GM12878 (cell line): ENCODE measurements around the gene MAP4K5. TPM values are rescaled to one million over a fixed set of nuclear protein-coding genes. Genes with fewer than 3 reads are reported as not detected.

Experiments used
- ATAC-seq: fragments of 200-7000 bp; cut with Tn5 transposase; 3 replicates; pipeline ENCODE4 v1.9.1; 2020; ENCODE audit warnings: mild to moderate bottlenecking, moderate library complexity
- BruUV-seq: library from RNA; stranded (reverse); fragments of 400-500 nt; replicated peaks from 2 replicates; lab custom pipeline; 2021; lab: Mats Ljungman, UMichigan
- CTCF ChIA-PET: fragments of 300-600 bp; sonication (Branson Sonifier 250); formaldehyde crosslinking; extraction: SDS; loops from one replicate; lab custom pipeline; 2021; ENCODE audit warnings: inconsistent platforms; lab: Yijun Ruan, JAX
- POLR2A ChIA-PET: fragments of 350-600 bp; formaldehyde crosslinking; extraction: SDS; loops from one replicate; lab custom pipeline; 2021; ENCODE audit warnings: inconsistent platforms; lab: Charles Lee
- RAD21 ChIA-PET: fragments of 300-600 bp; sonication (Branson Sonifier 250); formaldehyde crosslinking; loops from one replicate; lab custom pipeline; 2023; ENCODE audit warnings: antibody characterized with exemption; ENCODE audit not compliant: unreplicated experiment; lab: Charles Lee
- SMC1A ChIA-PET: fragments of 300-600 bp; sonication (Branson Sonifier 250); formaldehyde crosslinking; loops from one replicate; lab custom pipeline; 2023; ENCODE audit not compliant: unreplicated experiment, uncharacterized antibody; lab: Charles Lee
- DNase-seq: peaks from one replicate; pipeline ENCODE4 v3.0.0-alpha.2; 2011; ENCODE audit warnings: low read depth, low spot score
- FAIRE-seq: peaks from 3 replicates; lab custom pipeline; 2011; peaks lifted over from hg19 to GRCh38; lab: Jason Lieb, UNC
- H2AFZ ChIP-seq: 2 replicates; pipeline ENCODE4 v1.6.0; 2011; ENCODE audit warnings: low read depth, low read length, control low read depth; ENCODE audit not compliant: control insufficient read depth
- H3K27ac ChIP-seq: 2 replicates; pipeline ENCODE4 v1.5.1; 2011; ENCODE audit warnings: control low read depth; ENCODE audit not compliant: control insufficient read depth, insufficient read depth
- H3K27me3 ChIP-seq, 2 experiments: replicated peaks in 1 of 2; 2 replicates each; pipeline versions ENCODE4 v1.6.0 to v1.6.1; 2011; ENCODE audit warnings: low read length in 1 of 2; ENCODE audit not compliant: control insufficient read depth in 2 of 2, insufficient read depth in 2 of 2
- H3K36me3 ChIP-seq, 2 experiments: 2 replicates each; pipeline ENCODE4 v1.5.1; 2011; ENCODE audit warnings: low read length in 1 of 2; ENCODE audit not compliant: control insufficient read depth in 2 of 2, insufficient read depth in 2 of 2
- H3K4me1 ChIP-seq: 2 replicates; pipeline ENCODE4 v1.6.1; 2011; ENCODE audit warnings: mild to moderate bottlenecking, low read length, moderate library complexity, mixed read lengths; ENCODE audit not compliant: control insufficient read depth, insufficient read depth
- H3K4me2 ChIP-seq: 2 replicates; pipeline ENCODE4 v1.6.0; 2011; ENCODE audit warnings: control low read depth; ENCODE audit not compliant: control insufficient read depth, insufficient read depth
- H3K4me3 ChIP-seq: fragments of 200-600 bp; sonication (generic); 2 replicates; pipeline ENCODE4 v1.5.1; 2016
- H3K79me2 ChIP-seq: 2 replicates; pipeline ENCODE4 v1.6.0; 2011; ENCODE audit warnings: low read length; ENCODE audit not compliant: control insufficient read depth, insufficient read depth
- H3K9ac ChIP-seq: 2 replicates; pipeline ENCODE4 v1.8.0; 2011; ENCODE audit warnings: low read length, control low read depth, mixed read lengths; ENCODE audit not compliant: control insufficient read depth, insufficient read depth
- H3K9me3 ChIP-seq: replicated peaks from 3 replicates; pipeline ENCODE4 v1.5.1; 2011; ENCODE audit warnings: mild to moderate bottlenecking, low read length; ENCODE audit not compliant: control insufficient read depth, insufficient read depth
- H4K20me1 ChIP-seq: 2 replicates; pipeline ENCODE4 v1.6.0; 2011; ENCODE audit not compliant: control insufficient read depth, insufficient read depth
- BCLAF1 ChIP-seq: fragments of 450-650 bp; IDR thresholded peaks from 2 replicates; pipeline ENCODE4 v1.6.1; 2017; ENCODE audit warnings: antibody characterized with exemption, mild to moderate bottlenecking, moderate library complexity
- CHD2 ChIP-seq: IDR thresholded peaks from 2 replicates; pipeline ENCODE4 v1.6.1; 2011; ENCODE audit warnings: low read depth, low read length, improper control_type of control experiment, borderline replicate concordance
- ESRRA ChIP-seq: IDR thresholded peaks from 2 replicates; pipeline ENCODE4 v1.6.1; 2012; ENCODE audit warnings: mild to moderate bottlenecking, low read length, improper control_type of control experiment
- HCFC1 ChIP-seq: fragments of 150-350 bp; IDR thresholded peaks from 2 replicates; pipeline ENCODE4 v1.6.1; 2014; ENCODE audit warnings: low read length
- NR2F1 ChIP-seq: fragments of 450-650 bp; conservative IDR thresholded peaks from 2 replicates; pipeline ENCODE4 v1.6.1; 2017; ENCODE audit warnings: mild to moderate bottlenecking
- PKNOX1 ChIP-seq: fragments of 450-650 bp; IDR thresholded peaks from 2 replicates; pipeline ENCODE4 v1.6.1; 2016; ENCODE audit warnings: mild to moderate bottlenecking
- POLR2A ChIP-seq: IDR thresholded peaks from 2 replicates; pipeline ENCODE4 v1.6.1; 2011; ENCODE audit warnings: low read depth, mild to moderate bottlenecking, low read length
- TAF1 ChIP-seq: IDR thresholded peaks from 2 replicates; pipeline ENCODE4 v1.6.1; 2011; ENCODE audit warnings: mild to moderate bottlenecking, low read depth, low read length, borderline replicate concordance
- TBL1XR1 ChIP-seq: IDR thresholded peaks from 2 replicates; pipeline ENCODE4 v1.6.1; 2012; ENCODE audit warnings: low read depth, low read length, improper control_type of control experiment
- TCF12 ChIP-seq: IDR thresholded peaks from 2 replicates; pipeline ENCODE4 v1.6.1; 2011; ENCODE audit warnings: low read depth, mild to moderate bottlenecking, low read length
- USF2 ChIP-seq: IDR thresholded peaks from 2 replicates; pipeline ENCODE4 v1.6.1; 2011; ENCODE audit warnings: low read depth, low read length, improper control_type of control experiment, borderline replicate concordance
- ZZZ3 ChIP-seq: IDR thresholded peaks from 2 replicates; pipeline ENCODE4 v1.6.1; 2011; ENCODE audit warnings: low read depth; ENCODE audit not compliant: control insufficient read depth, insufficient read length
- WGBS: methylation state at CpG from one replicate; pipeline ENCODE4 v1.1.6; 2016; ENCODE audit warnings: low lambda C conversion rate; ENCODE audit not compliant: insufficient replicate concordance, insufficient coverage; ENCODE audit errors: missing lambda C conversion rate; 5-methylcytosine and 5-hydroxymethylcytosine counted together
- in situ Hi-C: fragments of 300-500 bp; cut with MboI; formaldehyde crosslinking; loops from 9 replicates; pipeline ENCODE4 v1.14.3; 2018; ENCODE audit warnings: mixed read lengths
- intact Hi-C: fragments of 100-400 bp; cut with micrococcal nuclease; formaldehyde crosslinking; loops from one replicate; pipeline ENCODE4 v1.14.2; 2022; ENCODE audit not compliant: unreplicated experiment
- polyA plus RNA-seq, 11 experiments: library from polyadenylated mRNA; depleted of rRNA in 4 of 11; unstranded in 6 of 11; stranded (reverse) in 5 of 11; fragments of >200 nt; fragmentation: Nextera tagmentation in 4 of 11; fragmentation: Illumina TruSeq in 1 of 11; extraction: Ambion mirVana in 4 of 11; extraction: Trizol in 1 of 11; gene quantifications; 1 replicate in 1 of 11; 2 replicates in 10 of 11; pipeline versions ENCODE4 v1.2.1 to v1.2.3, GENCODE V29; 2011 to 2016; ENCODE audit warnings: inconsistent platforms in 2 of 11, missing spikeins in 2 of 11, low read depth in 1 of 11
- total RNA-seq, 4 experiments: library from RNA; depleted of rRNA in 3 of 4; stranded (reverse); fragments of >200 nt in 3 of 4; fragmentation: Illumina TruSeq in 1 of 4; extraction: Trizol in 1 of 4; gene quantifications; 2 replicates each; pipeline versions ENCODE4 v1.2.1 to v1.2.3, GENCODE V29; 2013 to 2021

The MAP4K5 gene
- total and polyA plus RNA-seq, 10 of the 15 experiments (the other 5 are each of a cell fraction or from before 2014, with no cell fraction given), result 9.1 to 41.3 (median 30.1) TPM

GRCh38 chr14:50471838-50472465 lies 60.4 kb downstream of the MAP4K5 start:
- Histone ChIP-seq H3K9me3 (peaks cover 31% of the 10 kb centered on the region), H3K4me1 (no peaks in the 10 kb centered on the region), H3K27ac (no peak overlapping the region), H4K20me1 (no peaks in the 10 kb centered on the region), H3K79me2 (no peaks in the 10 kb centered on the region), H3K27me3 (no peaks in the 10 kb centered on the region), H3K4me3 (no peak overlapping the region), H3K9ac (no peak overlapping the region), H3K4me2 (no peak overlapping the region), H3K36me3 (peaks cover 0 to 26% of the 10 kb centered on the region in 2 experiments; a peak in 3 of 4 replicates), H2AFZ (no peak overlapping the region)
- DNase-seq, result no peak
- CTCF ChIA-PET, result no interaction called here
- BruUV-seq, result TSS peak; percentile 13
- intact Hi-C loops, result no loop called here
- SMC1A ChIA-PET, result no interaction called here
- POLR2A ChIA-PET, result no interaction called here
- TF ChIP-seq POLR2A, result no peak
- no peak for TF ChIP-seq NR2F1
- TF ChIP-seq HCFC1, result no peak
- no peak for TF ChIP-seq PKNOX1
- TF ChIP-seq CHD2, result no peak
- TF ChIP-seq TCF12, result no peak
- WGBS, result 56% methylated on average over 6 of the region's 6 CpGs
- no peak for ATAC-seq
- in situ Hi-C loops, result no loop called here
- FAIRE-seq, result no peak
- RAD21 ChIA-PET, result no interaction called here

- ATAC-seq (no peak), FAIRE-seq (no peak), DNase-seq (no peak)
- ChIA-PET CTCF (no interaction called here), RAD21 (no interaction called here), POLR2A (no interaction called here), SMC1A (interaction anchor here (0.9 to 1.5 kb wide), 3 partner anchors 15 to 306 kb away, joined by 3 read pairs; no protein-coding TSS in a partner anchor)
- Histone ChIP-seq H3K27me3 (no peaks in the 10 kb centered on the region), H3K4me1 (no peaks in the 10 kb centered on the region), H3K4me3 (no peak overlapping the region), H3K9me3 (peaks cover 29% of the 10 kb centered on the region), H3K4me2 (no peak overlapping the region), H2AFZ (no peak overlapping the region), H3K27ac (no peak overlapping the region), H3K79me2 (no peaks in the 10 kb centered on the region), H4K20me1 (no peaks in the 10 kb centered on the region), H3K9ac (no peak overlapping the region), H3K36me3 (peaks cover 0 to 32% of the 10 kb centered on the region in 2 experiments; a peak in 3 of 4 replicates)
- intact Hi-C loops, result no loop called here
- BruUV-seq, result no TSS peak
- no peak for TF ChIP-seq USF2
- TF ChIP-seq TBL1XR1, result no peak
- no peak for TF ChIP-seq ZZZ3
- no peak for TF ChIP-seq ESRRA
- no peak for TF ChIP-seq TAF1
- no peak for TF ChIP-seq BCLAF1
- WGBS, result 78% methylated on average over 1 of the region's 1 CpG
- in situ Hi-C loops, result no loop called here
Measured at GRCh38 chr14:50469982-50470381, 62.4 kb downstream of the MAP4K5 start.
